Measurements from ENCODE around the gene OR2D3.
"Not testable (repeated sequence)": the region's sequence is repeated elsewhere in the genome, so short reads cannot be mapped to it uniquely, and the experiment has no call there.

OR2D3 gene

GRCh38 chr11:6920702-6921101 is at the start of gene OR2D3:
Gene OR2D3 (plus strand): TSS chr11:6921002. CDS start chr11:6921002, 0 bp downstream.
- no peak for DNase-seq

- no peak for DNase-seq
These were observed 49.5 kb upstream of the OR2D3 start for GRCh38 chr11:6871278-6871677.

- DNase-seq = no peak
These were observed 45.0 kb upstream of the OR2D3 start for GRCh38 chr11:6875761-6876160.

GRCh38 chr11:6876325-6876724 is 44.5 kb upstream of the OR2D3 start, which contains the start of gene OR10A4:
Gene OR10A4 (plus strand): TSS chr11:6876625. CDS start chr11:6876648, 23 bp downstream.
- DNase-seq = no peak

GRCh38 chr11:6876914-6877313 is 43.9 kb upstream of the OR2D3 start:
- DNase-seq = no peak

- no peak for DNase-seq
These were observed 38.1 kb upstream of the OR2D3 start for GRCh38 chr11:6882751-6883150.

GRCh38 chr11:6887711-6888110 is 33.1 kb upstream of the OR2D3 start:
- not testable (repeated sequence) for DNase-seq

- no peak for DNase-seq
These were observed 32.0 kb upstream of the OR2D3 start for GRCh38 chr11:6888830-6889229.

- DNase-seq = no peak
These were observed 31.0 kb upstream of the OR2D3 start for GRCh38 chr11:6889835-6890234.

GRCh38 chr11:6892400-6892799 is 28.4 kb upstream of the OR2D3 start, which contains the start of gene OR2D2:
Gene OR2D2 (minus strand): TSS chr11:6892500. CDS start chr11:6892500, 0 bp downstream.
- no peak for DNase-seq

GRCh38 chr11:6894097-6894496 is 26.7 kb upstream of the OR2D3 start:
- DNase-seq = no peak

GRCh38 chr11:6895010-6895409 is 25.8 kb upstream of the OR2D3 start:
- DNase-seq = peak; percentile 50

GRCh38 chr11:6898911-6899310 is 21.9 kb upstream of the OR2D3 start:
- no peak for DNase-seq

- DNase-seq = no peak
These were observed 20.3 kb upstream of the OR2D3 start for GRCh38 chr11:6900327-6900999.

- not testable (repeated sequence) for DNase-seq
These were observed 16.0 kb upstream of the OR2D3 start for GRCh38 chr11:6904804-6905203.

GRCh38 chr11:6911378-6911777 is 9.4 kb upstream of the OR2D3 start:
- DNase-seq = no peak

- no peak for DNase-seq
These were observed 8.9 kb upstream of the OR2D3 start for GRCh38 chr11:6911948-6912347.

GRCh38 chr11:6919698-6920097 is 1.1 kb upstream of the OR2D3 start:
- no peak for DNase-seq

- no peak for DNase-seq
These were observed 4.3 kb downstream of the OR2D3 start for GRCh38 chr11:6925007-6925577.

- no peak for DNase-seq
These were observed 4.9 kb downstream of the OR2D3 start for GRCh38 chr11:6925636-6926207.

GRCh38 chr11:6926208-6927029 is 5.6 kb downstream of the OR2D3 start, which contains the start of gene ZNF215:
Gene ZNF215 (plus strand): TSS chr11:6926426. CDS start chr11:6932273, 5,847 bp downstream.
- DNase-seq = peak; percentile 75

- DNase-seq = peak; percentile 82
These were observed 6.3 kb downstream of the OR2D3 start for GRCh38 chr11:6927030-6927617.

- DNase-seq = no peak
These were observed 8.1 kb downstream of the OR2D3 start for GRCh38 chr11:6928916-6929315.

All from NCI-H526 treated with DMSO at 0.1 percent for 48 hours (cell line).